ENCODE measurements around the gene WDR62. TPM values are rescaled to one million over a fixed set of nuclear protein-coding genes. Genes with fewer than 3 reads are reported as not detected.

Gene WDR62
- total and polyA plus RNA-seq, 10 of the 15 experiments (the other 5 are each of a cell fraction or from before 2014, with no cell fraction given): 0.08 to 20.6 (median 10.9) TPM

DNA sequence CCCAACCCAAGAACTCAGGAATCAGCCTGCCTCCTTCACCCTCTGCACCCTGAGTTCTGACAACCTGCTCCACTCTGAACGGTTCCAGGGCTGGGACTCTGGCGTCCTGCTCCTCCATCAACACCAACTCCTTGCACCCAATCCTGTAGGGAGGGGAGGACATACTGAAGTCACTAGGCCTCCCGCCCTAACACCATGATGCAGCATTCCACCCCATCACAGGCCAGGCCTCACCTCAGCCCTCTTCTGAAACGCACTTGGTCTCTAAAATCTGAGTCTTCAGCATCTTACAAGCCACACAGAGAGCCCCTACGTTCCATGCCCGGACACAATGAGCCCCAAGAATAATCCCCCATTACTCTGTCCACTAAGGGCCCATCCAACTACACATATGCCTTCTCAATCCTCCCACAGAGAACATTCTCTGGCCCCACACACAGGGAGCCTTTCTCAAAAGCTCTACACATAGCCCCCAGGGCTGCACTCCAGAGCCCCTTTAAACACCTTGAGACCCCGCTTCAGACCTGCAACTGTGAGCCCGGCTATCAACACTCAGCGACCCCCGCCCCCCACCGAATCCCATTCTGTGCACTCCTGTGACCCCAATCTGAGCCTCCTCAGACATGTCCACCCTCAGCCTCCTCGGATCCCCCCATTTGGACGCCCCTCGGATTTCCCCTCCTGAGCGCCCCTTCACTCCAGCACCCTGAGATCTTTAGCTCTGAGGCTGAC lies 41.3 kb upstream of the WDR62 start (continued):
- TF ChIP-seq FOXK2 (IDR thresholded peaks at IDR 0.05) (no peak), SREBF2 (IDR thresholded peaks at IDR 0.05; ENCODE audit: low read length) (no peak)
- TF ChIP-seq, protein P1, sequence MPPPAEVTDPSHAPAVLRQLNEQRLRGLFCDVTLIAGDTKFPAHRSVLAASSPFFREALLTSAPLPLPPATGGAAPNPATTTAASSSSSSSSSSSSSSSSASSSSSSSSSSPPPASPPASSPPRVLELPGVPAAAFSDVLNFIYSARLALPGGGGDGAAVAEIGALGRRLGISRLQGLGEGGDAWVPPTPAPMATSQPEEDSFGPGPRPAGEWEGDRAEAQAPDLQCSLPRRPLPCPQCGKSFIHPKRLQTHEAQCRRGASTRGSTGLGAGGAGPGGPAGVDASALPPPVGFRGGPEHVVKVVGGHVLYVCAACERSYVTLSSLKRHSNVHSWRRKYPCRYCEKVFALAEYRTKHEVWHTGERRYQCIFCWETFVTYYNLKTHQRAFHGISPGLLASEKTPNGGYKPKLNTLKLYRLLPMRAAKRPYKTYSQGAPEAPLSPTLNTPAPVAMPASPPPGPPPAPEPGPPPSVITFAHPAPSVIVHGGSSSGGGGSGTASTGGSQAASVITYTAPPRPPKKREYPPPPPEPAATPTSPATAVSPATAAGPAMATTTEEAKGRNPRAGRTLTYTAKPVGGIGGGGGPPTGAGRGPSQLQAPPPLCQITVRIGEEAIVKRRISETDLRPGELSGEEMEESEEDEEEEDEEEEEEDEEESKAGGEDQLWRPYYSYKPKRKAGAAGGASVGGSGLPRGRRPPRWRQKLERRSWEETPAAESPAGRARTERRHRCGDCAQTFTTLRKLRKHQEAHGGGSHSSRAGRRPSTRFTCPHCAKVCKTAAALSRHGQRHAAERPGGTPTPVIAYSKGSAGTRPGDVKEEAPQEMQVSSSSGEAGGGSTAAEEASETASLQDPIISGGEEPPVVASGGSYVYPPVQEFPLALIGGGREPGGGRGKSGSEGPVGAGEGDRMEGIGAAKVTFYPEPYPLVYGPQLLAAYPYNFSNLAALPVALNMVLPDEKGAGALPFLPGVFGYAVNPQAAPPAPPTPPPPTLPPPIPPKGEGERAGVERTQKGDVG (CRISPR knock-in tag; IDR thresholded peaks at IDR 0.05): no peak

DNA sequence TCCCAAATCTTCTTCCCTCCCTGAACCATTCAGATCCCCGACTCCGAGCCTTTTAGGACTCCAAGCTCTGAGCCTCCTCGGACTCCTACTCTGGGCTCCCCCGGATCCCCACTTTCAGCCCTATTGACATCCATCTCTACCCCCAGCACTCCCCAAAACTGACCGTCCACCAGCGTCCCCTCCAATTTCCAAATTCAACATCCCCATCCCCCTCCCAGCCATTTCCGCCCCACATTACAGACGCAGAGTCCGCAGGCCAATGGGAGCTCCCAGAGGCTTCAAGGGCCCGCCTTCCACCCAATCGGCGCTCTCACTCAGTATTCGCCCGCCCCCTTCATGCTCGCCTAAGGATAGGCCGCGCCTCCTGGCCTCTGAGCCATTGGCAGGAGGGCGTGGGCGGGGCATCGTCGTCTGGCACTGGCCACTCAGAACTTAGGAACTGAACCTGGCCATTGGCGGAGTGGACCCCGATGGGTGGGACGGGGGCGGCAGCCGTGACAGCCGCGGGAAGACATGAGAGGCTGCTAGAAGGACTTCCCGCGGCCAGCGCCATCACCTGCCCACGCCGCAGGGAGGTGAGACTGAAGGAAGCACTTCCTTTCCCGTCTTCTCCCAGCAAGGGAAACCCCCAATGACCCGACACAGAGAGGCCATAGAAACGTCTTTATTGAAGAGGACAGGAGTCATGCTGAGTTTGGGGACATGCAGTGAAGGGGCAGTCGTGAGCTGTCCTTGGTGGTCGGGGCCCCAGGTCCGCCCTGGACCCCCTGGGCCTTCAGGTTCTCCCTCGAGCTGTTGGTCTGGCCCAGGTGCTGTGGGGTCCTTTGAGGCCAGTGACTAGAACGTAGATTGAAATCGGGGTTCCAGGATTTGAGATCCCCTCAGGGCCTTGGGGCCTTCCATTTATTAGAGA lies 40.4 kb upstream of the WDR62 start, which contains the start of gene ALKBH6:
TSS of gene ALKBH6 (minus strand) at position 202 of the 913 bp plus-strand sequence. CDS start 816 bp downstream, outside the sequence.
- Histone ChIP-seq H3K36me3 (ENCODE audit: control insufficient read depth in 2 of 2, insufficient read depth in 2 of 2, low read length in 1 of 2) (no peaks in the 10 kb centered on the region; a peak in 1 of 4 replicates), H3K79me2 (ENCODE audit: control insufficient read depth, insufficient read depth, low read length) (peaks cover 16% of the 10 kb centered on the region), H3K9ac (ENCODE audit: control insufficient read depth, insufficient read depth, low read length) (peak within 1 kb of the TSS; percentile 97), H3K27me3 (replicated peaks in 1 of 2; ENCODE audit: control insufficient read depth in 2 of 2, insufficient read depth in 2 of 2, low read length in 1 of 2) (no peaks in the 10 kb centered on the region), H2AFZ (ENCODE audit: control insufficient read depth, low read depth, low read length) (peak within 1 kb of the TSS; percentile 88), H3K4me3 (peak within 1 kb of the TSS; percentile 97), H4K20me1 (ENCODE audit: control insufficient read depth, insufficient read depth) (no peaks in the 10 kb centered on the region), H3K9me3 (replicated peaks; ENCODE audit: control insufficient read depth, insufficient read depth, low read length) (no peaks in the 10 kb centered on the region), H3K4me2 (ENCODE audit: control insufficient read depth, insufficient read depth) (peak within 1 kb of the TSS; percentile 86), H3K4me1 (ENCODE audit: control insufficient read depth, insufficient read depth, low read length) (no peaks in the 10 kb centered on the region; the same call in 1 of the 2 replicates), H3K27ac (ENCODE audit: control insufficient read depth, insufficient read depth) (peak within 1 kb of the TSS; percentile 91)
- WGBS (ENCODE audit: insufficient coverage, insufficient replicate concordance, low lambda C conversion rate, missing lambda C conversion rate): under 1% methylated on average over 42 of the region's 42 CpGs
- ChIA-PET POLR2A (interaction anchor here (0.5 to 1.5 kb wide), 11 partner anchors 10 to 1356 kb away, joined by 3 to 8 read pairs (median 4); partner anchors contain the start of genes POLR2I, SDHAF1, TBCB and THAP8), CTCF (interaction anchor here (0.6 to 1.5 kb wide), 8 partner anchors 11 to 404 kb away, joined by 3 to 7 read pairs (median 4); no protein-coding TSS in a partner anchor), SMC1A (ENCODE audit: uncharacterized antibody, unreplicated experiment) (interaction anchor here (0.6 to 1.0 kb wide), 4 partner anchors 13 to 39 kb away, joined by 3 to 5 read pairs (median 4); no protein-coding TSS in a partner anchor), RAD21 (ENCODE audit: unreplicated experiment) (interaction anchor here (0.7 to 1.7 kb wide), 10 partner anchors 17 to 312 kb away, joined by 3 to 6 read pairs (median 3); partner anchors contain the start of genes POLR2I, TBCB and THAP8)
- in situ Hi-C loops (cut with MboI): no loop called here
- intact Hi-C loops (cut with micrococcal nuclease; ENCODE audit: unreplicated experiment): loop anchor here (5.0 kb wide), 1 partner anchor 38 kb away; the partner anchor contains the start of genes THAP8 and WDR62
- ATAC-seq (peak; percentile 98), DNase-seq (ENCODE audit: low read depth, low spot score) (peak; percentile 96), FAIRE-seq (peak; percentile 99)
- BruUV-seq (replicated peaks): TSS peak; percentile 86
- TF ChIP-seq GATAD2B (conservative IDR thresholded peaks at IDR 0.05; ENCODE audit: low read depth): 0 out of 2 replicates have a peak, but pooled peaks have one; percentile 26
- TF ChIP-seq NFIC (IDR thresholded peaks at IDR 0.05; ENCODE audit: low read depth, low read length): no peak
- no peak for TF ChIP-seq ZNF622 (IDR thresholded peaks at IDR 0.05)
- no peak for TF ChIP-seq SMAD5 (IDR thresholded peaks at IDR 0.05; ENCODE audit: low read depth)
- no peak for TF ChIP-seq BMI1 (IDR thresholded peaks at IDR 0.05; ENCODE audit: borderline replicate concordance)
- TF ChIP-seq HSF1 (IDR thresholded peaks at IDR 0.05; ENCODE audit: low read depth, low read length): no peak
- peak; percentile 45 for TF ChIP-seq RUNX3 (IDR thresholded peaks at IDR 0.05; ENCODE audit: low read length)
- no peak for TF ChIP-seq ZNF207 (IDR thresholded peaks at IDR 0.05; ENCODE audit: borderline replicate concordance)
- TF ChIP-seq ZZZ3 (IDR thresholded peaks at IDR 0.05; ENCODE audit: control insufficient read depth, insufficient read length, low read depth): no peak
- TF ChIP-seq EP300 (IDR thresholded peaks at IDR 0.05; ENCODE audit: borderline replicate concordance in 1 of 2, control insufficient read depth in 1 of 2, low read depth in 2 of 2, low read length in 2 of 2): no peak
- TF ChIP-seq, protein P2, sequence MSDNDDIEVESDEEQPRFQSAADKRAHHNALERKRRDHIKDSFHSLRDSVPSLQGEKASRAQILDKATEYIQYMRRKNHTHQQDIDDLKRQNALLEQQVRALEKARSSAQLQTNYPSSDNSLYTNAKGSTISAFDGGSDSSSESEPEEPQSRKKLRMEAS (IDR thresholded peaks at IDR 0.05; ENCODE audit: low read depth, low read length): peak; percentile 57; the same call in 1 of the 2 replicates
- no peak for TF ChIP-seq ZSCAN29 (IDR thresholded peaks at IDR 0.05)
